Brain pericyte (primary cell): ENCODE results near the gene CLEC4A.
"Not testable (repeated sequence)": the region's sequence is repeated elsewhere in the genome, so short reads cannot be mapped to it uniquely, and the experiment has no call there.

Source experiments
- DNase-seq: peaks from one replicate; pipeline ENCODE4 v3.0.0-alpha.2; 2012; ENCODE audit warnings: low read depth, low spot score

The CLEC4A gene

GRCh38 chr12:8133636-8134397 lies 10.4 kb downstream of the CLEC4A start:
- not testable (repeated sequence) for DNase-seq

GRCh38 chr12:8134398-8134930 lies 11.0 kb downstream of the CLEC4A start:
- not testable (repeated sequence) for DNase-seq

GRCh38 chr12:8141647-8142046 lies 18.2 kb downstream of the CLEC4A start:
- DNase-seq = not testable (repeated sequence)

GRCh38 chr12:8143261-8143660 lies 19.8 kb downstream of the CLEC4A start:
- DNase-seq = no peak

GRCh38 chr12:8145754-8146441 lies 22.5 kb downstream of the CLEC4A start:
- DNase-seq = peak; percentile 43

- DNase-seq = no peak
Observed at GRCh38 chr12:8146442-8146771, 23.0 kb downstream of the CLEC4A start.

GRCh38 chr12:8154526-8154925 lies 31.1 kb downstream of the CLEC4A start:
- DNase-seq = no peak

- DNase-seq = no peak
Observed at GRCh38 chr12:8156416-8156815, 33.0 kb downstream of the CLEC4A start.

- no peak for DNase-seq
Observed at GRCh38 chr12:8156845-8157244, 33.4 kb downstream of the CLEC4A start, which contains the start of gene ZNF705A. TSS of gene ZNF705A (plus strand) at chr12:8157015. CDS start at chr12:8172626, 15,611 bp downstream.

- no peak for DNase-seq
Observed at GRCh38 chr12:8157484-8158198, 34.2 kb downstream of the CLEC4A start.

GRCh38 chr12:8172911-8173310 lies 49.5 kb downstream of the CLEC4A start:
- not testable (repeated sequence) for DNase-seq

GRCh38 chr12:8179989-8180585 lies 56.7 kb downstream of the CLEC4A start:
- not testable (repeated sequence) for DNase-seq

GRCh38 chr12:8181271-8181670 lies 57.9 kb downstream of the CLEC4A start:
- DNase-seq = not testable (repeated sequence)

GRCh38 chr12:8182923-8183322 lies 59.5 kb downstream of the CLEC4A start:
- DNase-seq = not testable (repeated sequence)

- not testable (repeated sequence) for DNase-seq
Observed at GRCh38 chr12:8183346-8183745, 59.9 kb downstream of the CLEC4A start.

GRCh38 chr12:8184206-8184605 lies 60.8 kb downstream of the CLEC4A start:
- not testable (repeated sequence) for DNase-seq

GRCh38 chr12:8188088-8188487 lies 64.7 kb downstream of the CLEC4A start:
- not testable (repeated sequence) for DNase-seq
